ENCODE measurements around the gene VSTM4. TPM values are rescaled to one million over a fixed set of nuclear protein-coding genes. Genes with fewer than 3 reads are reported as not detected.

The VSTM4 gene
- total and polyA plus RNA-seq, 3 donors from 2014 or later, result 25.6 to 35.8 (median 26.0) TPM

GRCh38 chr10:49109669-49110340, 5.5 kb downstream of the VSTM4 start:
- Histone ChIP-seq H3K36me3 (ENCODE audit: low read depth, missing control alignments) (no peaks in the 10 kb centered on the region), H3K27ac (no peak overlapping the region), H3K9me3 (no peaks in the 10 kb centered on the region), H3K4me1 (peaks cover 34% of the 10 kb centered on the region), H3K4me3 (no peak overlapping the region), H3K27me3 (no peaks in the 10 kb centered on the region)
- DNase-seq, result peak; percentile 64
- TF ChIP-seq, protein P1, sequence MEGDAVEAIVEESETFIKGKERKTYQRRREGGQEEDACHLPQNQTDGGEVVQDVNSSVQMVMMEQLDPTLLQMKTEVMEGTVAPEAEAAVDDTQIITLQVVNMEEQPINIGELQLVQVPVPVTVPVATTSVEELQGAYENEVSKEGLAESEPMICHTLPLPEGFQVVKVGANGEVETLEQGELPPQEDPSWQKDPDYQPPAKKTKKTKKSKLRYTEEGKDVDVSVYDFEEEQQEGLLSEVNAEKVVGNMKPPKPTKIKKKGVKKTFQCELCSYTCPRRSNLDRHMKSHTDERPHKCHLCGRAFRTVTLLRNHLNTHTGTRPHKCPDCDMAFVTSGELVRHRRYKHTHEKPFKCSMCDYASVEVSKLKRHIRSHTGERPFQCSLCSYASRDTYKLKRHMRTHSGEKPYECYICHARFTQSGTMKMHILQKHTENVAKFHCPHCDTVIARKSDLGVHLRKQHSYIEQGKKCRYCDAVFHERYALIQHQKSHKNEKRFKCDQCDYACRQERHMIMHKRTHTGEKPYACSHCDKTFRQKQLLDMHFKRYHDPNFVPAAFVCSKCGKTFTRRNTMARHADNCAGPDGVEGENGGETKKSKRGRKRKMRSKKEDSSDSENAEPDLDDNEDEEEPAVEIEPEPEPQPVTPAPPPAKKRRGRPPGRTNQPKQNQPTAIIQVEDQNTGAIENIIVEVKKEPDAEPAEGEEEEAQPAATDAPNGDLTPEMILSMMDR (IDR thresholded peaks at IDR 0.05), result no peak
- TF ChIP-seq POLR2A (IDR thresholded peaks at IDR 0.05), result no peak
- intact Hi-C loops (cut with DNase I; ENCODE audit: low total_unique reads), result no loop called here
- WGBS, 2 donors, result 51 to 56% methylated on average over 9 of the region's 9 CpGs

DNA sequence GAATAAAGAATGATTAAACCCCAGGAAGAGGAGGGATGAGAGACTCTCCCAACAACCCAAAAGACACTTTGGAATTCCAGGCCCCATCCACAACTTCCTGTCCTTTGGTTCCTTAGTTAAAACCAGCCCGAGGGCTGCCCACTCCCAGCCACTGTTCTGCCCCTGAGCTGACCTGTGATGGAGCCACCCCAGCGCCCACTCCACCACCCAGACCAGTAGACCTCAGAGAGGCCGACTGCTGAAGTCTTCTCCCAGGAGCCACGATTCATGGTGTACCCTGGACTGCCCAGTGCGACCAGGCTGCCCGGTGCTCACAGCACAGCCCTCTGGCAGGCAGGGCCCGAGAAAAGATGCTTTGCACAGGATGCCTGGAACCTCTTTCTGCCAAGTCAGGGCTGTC, 6.7 kb downstream of the VSTM4 start:
- intact Hi-C loops (cut with DNase I; ENCODE audit: low total_unique reads), result no loop called here
- H3K27ac ChIP-seq, result no peak overlapping the region
- H3K36me3 ChIP-seq (ENCODE audit: low read depth, missing control alignments), result no peaks in the 10 kb centered on the region
- H3K4me1 ChIP-seq, result peaks cover 26% of the 10 kb centered on the region
- no peak overlapping the region for H3K4me3 ChIP-seq
- 85 to 87% methylated on average over 7 of the region's 7 CpGs for WGBS, 2 donors
- DNase-seq, result no peak
- no peaks in the 10 kb centered on the region for H3K9me3 ChIP-seq
- H3K27me3 ChIP-seq, result no peaks in the 10 kb centered on the region
- TF ChIP-seq, protein P1 (IDR thresholded peaks at IDR 0.05), result no peak
- TF ChIP-seq POLR2A (IDR thresholded peaks at IDR 0.05), result no peak

- Histone ChIP-seq H3K9me3 (no peaks in the 10 kb centered on the region), H3K27ac (no peak overlapping the region), H3K36me3 (ENCODE audit: low read depth, missing control alignments) (no peaks in the 10 kb centered on the region), H3K27me3 (no peaks in the 10 kb centered on the region), H3K4me1 (peaks cover 18% of the 10 kb centered on the region), H3K4me3 (no peak overlapping the region)
- TF ChIP-seq POLR2A (IDR thresholded peaks at IDR 0.05), result no peak
- TF ChIP-seq, protein P1 (IDR thresholded peaks at IDR 0.05), result no peak
- no peak for DNase-seq
- intact Hi-C loops (cut with DNase I; ENCODE audit: low total_unique reads), result no loop called here
- 85 to 95% methylated on average over 6 to 8 of the region's 8 CpGs for WGBS, 2 donors
These were observed 7.4 kb downstream of the VSTM4 start for GRCh38 chr10:49107887-49108267.

- no peaks in the 10 kb centered on the region for H3K36me3 ChIP-seq (ENCODE audit: low read depth, missing control alignments)
- H3K27me3 ChIP-seq, result no peaks in the 10 kb centered on the region
- no peak overlapping the region for H3K27ac ChIP-seq
- intact Hi-C loops (cut with DNase I; ENCODE audit: low total_unique reads), result no loop called here
- WGBS, 2 donors, result 91 to 98% methylated on average over 17 of the region's 17 CpGs
- DNase-seq, result no peak
- H3K4me3 ChIP-seq, result no peak overlapping the region
- no peak for TF ChIP-seq POLR2A (IDR thresholded peaks at IDR 0.05)
- TF ChIP-seq, protein P1 (IDR thresholded peaks at IDR 0.05), result no peak
- H3K4me1 ChIP-seq, result peaks cover 14% of the 10 kb centered on the region
- H3K9me3 ChIP-seq, result no peaks in the 10 kb centered on the region
These were observed 8.0 kb downstream of the VSTM4 start for GRCh38 chr10:49107111-49107886.

Measured in testis (tissue), 3 donors.